K562 (cell line): ENCODE results near the gene SLC31A1. TPM values are rescaled to one million over a fixed set of nuclear protein-coding genes. Genes with fewer than 3 reads are reported as not detected.

Experiments used
- C11orf30 ChIP-seq: fragments of 450-650 bp; IDR thresholded peaks from 2 replicates; pipeline ENCODE4 v1.6.1; 2016; ENCODE audit warnings: low read depth, mild to moderate bottlenecking
- CEBPG ChIP-seq, 3 experiments: fragments of 200-800 bp in 1 of 3; sonication (Bioruptor generic) in 1 of 3; sonication (generic) in 1 of 3; formaldehyde crosslinking in 1 of 3; IDR thresholded peaks in 2 of 3; conservative IDR thresholded peaks in 1 of 3; 2 replicates each; pipeline versions ENCODE4 v1.6.1 to v1.8.0; 2016 to 2022; ENCODE audit warnings: missing compliant biosample characterization in 2 of 3, missing genetic modification characterization in 2 of 3, mild to moderate bottlenecking in 1 of 3, missing genetic modification reagents in 1 of 3
- EP400 ChIP-seq: fragments of 450-650 bp; IDR thresholded peaks from 2 replicates; pipeline ENCODE4 v1.6.1; 2017; ENCODE audit warnings: antibody characterized with exemption, mild to moderate bottlenecking, moderate library complexity
- PBX2 ChIP-seq, 2 experiments: IDR thresholded peaks in 1 of 2; conservative IDR thresholded peaks in 1 of 2; 2 replicates each; pipeline ENCODE4 v1.6.1; 2016; ENCODE audit warnings: low read depth in 2 of 2, mild to moderate bottlenecking in 1 of 2, missing compliant biosample characterization in 1 of 2, missing genetic modification characterization in 1 of 2, moderate library complexity in 1 of 2
- POLR2G ChIP-seq: fragments of 200-400 bp; formaldehyde crosslinking; IDR thresholded peaks from 2 replicates; pipeline ENCODE4 v1.6.1; 2017; ENCODE audit warnings: low read depth, mild to moderate bottlenecking, antibody characterized with exemption, low read length, moderate library complexity
- TFAP4 ChIP-seq: sonication (generic); formaldehyde crosslinking; IDR thresholded peaks from 2 replicates; pipeline ENCODE4 v1.8.0; 2022; ENCODE audit warnings: missing genetic modification reagents, mild to moderate bottlenecking, moderate library complexity, borderline replicate concordance
- ZC3H8 ChIP-seq: fragments of 450-650 bp; IDR thresholded peaks from 2 replicates; pipeline ENCODE4 v1.6.1; 2017
- ZMIZ1 ChIP-seq, 2 experiments: fragments of 150-350 bp in 1 of 2; IDR thresholded peaks; 2 replicates each; pipeline ENCODE4 v1.6.1; 2012 to 2016; ENCODE audit warnings: low read depth in 2 of 2, low read length in 2 of 2, mild to moderate bottlenecking in 1 of 2, moderate library complexity in 1 of 2
- ZNF133 ChIP-seq: fragments of 250-450 bp; sonication (Bioruptor Pico); IDR thresholded peaks from 2 replicates; pipeline ENCODE4 v1.4.0; 2020; ENCODE audit warnings: mild to moderate bottlenecking
- polyA plus RNA-seq, 8 experiments: library from polyadenylated mRNA; depleted of rRNA in 4 of 8; stranded (reverse) in 5 of 8; unstranded in 3 of 8; fragments of >200 nt; fragmentation: Nextera tagmentation in 2 of 8; fragmentation: Illumina TruSeq in 1 of 8; extraction: Ambion mirVana in 2 of 8; extraction: Trizol in 1 of 8; gene quantifications; 2 replicates each; pipeline versions ENCODE4 v1.2.1 to v1.2.3, GENCODE V29; 2011 to 2014; ENCODE audit warnings: inconsistent platforms in 1 of 8, missing spikeins in 1 of 8
- total RNA-seq, 7 experiments: library from RNA; depleted of rRNA in 6 of 7; stranded (reverse); fragments of >200 nt in 6 of 7; fragmentation: Illumina TruSeq in 2 of 7; extraction: Trizol in 2 of 7; gene quantifications; 2 replicates each; pipeline versions ENCODE4 v1.2.1 to v1.2.3, GENCODE V29; 2011 to 2021; ENCODE audit warnings: low replicate concordance in 1 of 7

The SLC31A1 gene
- total and polyA plus RNA-seq, 9 of the 15 experiments (the other 6 are each of a cell fraction or from before 2014, with no cell fraction given): 15.4 to 40.7 (median 25.9) TPM

GRCh38 chr9:113185271-113185670 is 36.1 kb upstream of the SLC31A1 start (continued):
- TF ChIP-seq ZC3H8 (no peak), C11orf30 (no peak), TFAP4 (CRISPR knock-in tag) (no peak), PBX2 (CRISPR knock-in tag; IDR thresholded peaks at IDR 0.05; ENCODE audit: low read depth) (no peak), PBX2 (tag; conservative IDR thresholded peaks at IDR 0.05; ENCODE audit: low read depth) (no peak), EP400 (no peak), POLR2G (no peak), ZNF133 (CRISPR knock-in tag) (no peak), CEBPG (CRISPR knock-in tag; IDR thresholded peaks at IDR 0.05) (no peak), CEBPG (tag; conservative IDR thresholded peaks at IDR 0.05 in 1 of 2, IDR thresholded peaks at IDR 0.05 in 1 of 2) (no peak), ZMIZ1 (IDR thresholded peaks at IDR 0.05; ENCODE audit: low read depth in 2 of 2, low read length in 2 of 2) (no peak)
